Measurements from ENCODE around the gene FKBP2. TPM values are rescaled to one million over a fixed set of nuclear protein-coding genes. Genes with fewer than 3 reads are reported as not detected.

The FKBP2 gene
- total RNA-seq, 1 experiment from 2014 or later = 84.2 TPM

GRCh38 chr11:64275031-64275800 is 34.3 kb downstream of the FKBP2 start:
- Histone ChIP-seq H3K4me3 (no peak overlapping the region), H3K36me3 (ENCODE audit: low read depth) (no peaks in the 10 kb centered on the region), H3K4me1 (replicated peaks; ENCODE audit: insufficient read depth) (peaks cover 29% of the 10 kb centered on the region), H3K9me3 (ENCODE audit: insufficient read depth, low read depth) (no peaks in the 10 kb centered on the region), H3K79me2 (ENCODE audit: low read depth) (peaks cover 25% of the 10 kb centered on the region), H3K9me2 (ENCODE audit: insufficient read depth) (no peaks in the 10 kb centered on the region), H3K27ac (no peak overlapping the region), H3K4me2 (no peak overlapping the region), H4K20me1 (ENCODE audit: insufficient read depth) (no peaks in the 10 kb centered on the region), H3K27me3 (ENCODE audit: insufficient read depth, low read depth) (no peaks in the 10 kb centered on the region), H3F3A (ENCODE audit: insufficient read depth, low read depth) (peaks cover 53% of the 10 kb centered on the region), H2AFZ (no peak overlapping the region)
- intact Hi-C loops (cut with micrococcal nuclease; ENCODE audit: unreplicated experiment) = no loop called here
- CTCF ChIA-PET = interaction anchor here (1.0 to 1.1 kb wide), 2 partner anchors 29 to 57 kb away, joined by 3 to 5 read pairs; no protein-coding TSS in a partner anchor
- BruUV-seq (replicated peaks) = no TSS peak
- TF ChIP-seq EZH2 (IDR thresholded peaks at IDR 0.05; ENCODE audit: low read depth) (no peak), CTCF (conservative IDR thresholded peaks at IDR 0.05) (no peak)
- DNase-seq = peak in 1 of 2 experiments; percentile 18
- POLR2A ChIA-PET (ENCODE audit: unreplicated experiment) = interaction anchor here (0.7 kb wide), 1 partner anchor 662 kb away, joined by 18 read pairs; no protein-coding TSS in a partner anchor

- Histone ChIP-seq H3K4me1 (replicated peaks; ENCODE audit: insufficient read depth) (peaks cover 29% of the 10 kb centered on the region), H3K4me2 (no peak overlapping the region), H3K27ac (0 out of 2 replicates have a peak overlapping the region, but pooled peaks have one; percentile 27), H3K27me3 (ENCODE audit: insufficient read depth, low read depth) (no peaks in the 10 kb centered on the region), H3K79me2 (ENCODE audit: low read depth) (peaks cover 25% of the 10 kb centered on the region), H3F3A (ENCODE audit: insufficient read depth, low read depth) (peaks cover 49% of the 10 kb centered on the region), H4K20me1 (ENCODE audit: insufficient read depth) (no peaks in the 10 kb centered on the region), H3K9me2 (ENCODE audit: insufficient read depth) (no peaks in the 10 kb centered on the region), H3K9me3 (ENCODE audit: insufficient read depth, low read depth) (no peaks in the 10 kb centered on the region), H2AFZ (no peak overlapping the region), H3K4me3 (no peak overlapping the region), H3K36me3 (ENCODE audit: low read depth) (no peaks in the 10 kb centered on the region)
- intact Hi-C loops (cut with micrococcal nuclease; ENCODE audit: unreplicated experiment) = loop anchor here (2.0 kb wide), 3 partner anchors 41 to 83 kb away; partner anchors contain the start of genes RPS6KA4 and VEGFB
- TSS peak; percentile 13 for BruUV-seq (replicated peaks)
- ChIA-PET CTCF (interaction anchor here (1.0 to 1.6 kb wide), 3 partner anchors 29 to 56 kb away, joined by 3 to 13 read pairs (median 5); partner anchors contain the start of gene PRDX5), POLR2A (ENCODE audit: unreplicated experiment) (interaction anchor here (0.7 kb wide), 2 partner anchors 27 to 662 kb away, joined by 7 to 18 read pairs; no protein-coding TSS in a partner anchor)
- no peak for TF ChIP-seq EZH2 (IDR thresholded peaks at IDR 0.05; ENCODE audit: low read depth)
- TF ChIP-seq CTCF (conservative IDR thresholded peaks at IDR 0.05) = no peak
- peak in 1 of 2 experiments; percentile 26 for DNase-seq
These were observed 34.9 kb downstream of the FKBP2 start for GRCh38 chr11:64275841-64276240.

- H3K4me1 ChIP-seq (replicated peaks; ENCODE audit: insufficient read depth) = peaks cover 28% of the 10 kb centered on the region
- peaks cover 21% of the 10 kb centered on the region for H3K79me2 ChIP-seq (ENCODE audit: low read depth)
- BruUV-seq (replicated peaks) = no TSS peak
- H3K9me2 ChIP-seq (ENCODE audit: insufficient read depth) = no peaks in the 10 kb centered on the region
- intact Hi-C loops (cut with micrococcal nuclease; ENCODE audit: unreplicated experiment) = loop anchor here (2.0 kb wide), 3 partner anchors 42 to 82 kb away; partner anchors contain the start of genes RPS6KA4 and VEGFB
- H3K36me3 ChIP-seq (ENCODE audit: low read depth) = no peaks in the 10 kb centered on the region
- no peaks in the 10 kb centered on the region for H4K20me1 ChIP-seq (ENCODE audit: insufficient read depth)
- H3K4me2 ChIP-seq = peak overlapping the region; percentile 41
- peaks cover 43% of the 10 kb centered on the region for H3F3A ChIP-seq (ENCODE audit: insufficient read depth, low read depth)
- no peaks in the 10 kb centered on the region for H3K27me3 ChIP-seq (ENCODE audit: insufficient read depth, low read depth)
- H3K9me3 ChIP-seq (ENCODE audit: insufficient read depth, low read depth) = no peaks in the 10 kb centered on the region
- no peak overlapping the region for H2AFZ ChIP-seq
- peak; percentile 85 to 97 for DNase-seq
- TF ChIP-seq CTCF (conservative IDR thresholded peaks at IDR 0.05) (no peak), EZH2 (IDR thresholded peaks at IDR 0.05; ENCODE audit: low read depth) (no peak)
- no peak overlapping the region for H3K4me3 ChIP-seq
- peak overlapping the region; percentile 41 for H3K27ac ChIP-seq
- ChIA-PET CTCF (interaction anchor here (0.6 to 1.6 kb wide), 8 partner anchors 9 to 373 kb away, joined by 3 to 14 read pairs (median 8); partner anchors contain the start of gene PRDX5), POLR2A (ENCODE audit: unreplicated experiment) (interaction anchor here (0.6 to 1.0 kb wide), 3 partner anchors 26 to 78 kb away, joined by 3 to 7 read pairs (median 4); partner anchors contain the start of genes PRDX5 and TRMT112)
These were observed 35.9 kb downstream of the FKBP2 start for GRCh38 chr11:64276653-64277431.
